Measurements from ENCODE around the gene NMRAL1. TPM values are rescaled to one million over a fixed set of nuclear protein-coding genes. Genes with fewer than 3 reads are reported as not detected.

Gene NMRAL1
- polyA plus RNA-seq, 3 donors, result 45.0 to 49.8 (median 48.8) TPM

DNA sequence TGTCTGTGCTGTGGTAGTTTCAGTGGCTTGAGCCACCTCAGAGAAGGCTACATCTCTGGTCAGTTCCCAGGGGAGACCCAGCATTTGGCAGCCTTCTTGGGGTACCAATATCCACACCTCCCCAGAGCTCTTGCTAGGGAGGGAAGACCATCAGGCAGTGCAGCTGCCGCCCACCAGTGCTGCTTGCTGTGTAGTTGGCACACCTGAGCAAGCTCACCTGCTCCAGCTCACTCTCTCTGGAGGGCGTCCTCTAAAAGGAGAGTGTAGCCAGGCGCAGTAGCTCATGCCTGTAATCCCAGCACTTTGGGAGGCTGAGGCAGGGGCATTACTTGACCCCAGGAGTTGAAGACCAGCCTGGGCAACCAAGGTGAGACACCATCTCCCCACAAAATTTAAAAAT, 34.4 kb upstream of the NMRAL1 start:
- no peak for DNase-seq

DNA sequence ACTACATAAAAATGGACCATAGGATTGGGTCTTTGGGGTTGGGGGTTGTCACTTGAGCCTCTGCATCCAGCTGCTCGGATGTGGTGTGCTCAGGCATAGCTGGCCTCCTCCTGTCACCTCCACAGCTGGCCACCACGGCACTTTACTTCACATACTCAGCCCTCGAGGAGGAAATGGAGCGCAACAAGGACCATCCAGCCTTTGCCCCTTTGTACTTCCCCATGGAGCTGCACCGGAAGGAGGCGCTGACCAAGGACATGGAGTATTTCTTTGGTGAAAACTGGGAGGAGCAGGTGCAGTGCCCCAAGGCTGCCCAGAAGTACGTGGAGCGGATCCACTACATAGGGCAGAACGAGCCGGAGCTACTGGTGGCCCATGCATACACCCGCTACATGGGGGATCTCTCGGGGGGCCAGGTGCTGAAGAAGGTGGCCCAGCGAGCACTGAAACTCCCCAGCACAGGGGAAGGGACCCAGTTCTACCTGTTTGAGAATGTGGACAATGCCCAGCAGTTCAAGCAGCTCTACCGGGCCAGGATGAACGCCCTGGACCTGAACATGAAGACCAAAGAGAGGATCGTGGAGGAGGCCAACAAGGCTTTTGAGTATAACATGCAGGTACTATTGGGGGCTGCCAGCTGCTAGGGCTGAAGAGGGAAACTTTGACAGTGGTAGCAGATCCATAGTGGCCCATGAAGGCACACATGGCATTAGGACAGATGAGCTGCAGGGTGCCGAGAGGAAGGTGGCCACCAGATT, 33.3 kb upstream of the NMRAL1 start:
- DNase-seq, result no peak

DNA sequence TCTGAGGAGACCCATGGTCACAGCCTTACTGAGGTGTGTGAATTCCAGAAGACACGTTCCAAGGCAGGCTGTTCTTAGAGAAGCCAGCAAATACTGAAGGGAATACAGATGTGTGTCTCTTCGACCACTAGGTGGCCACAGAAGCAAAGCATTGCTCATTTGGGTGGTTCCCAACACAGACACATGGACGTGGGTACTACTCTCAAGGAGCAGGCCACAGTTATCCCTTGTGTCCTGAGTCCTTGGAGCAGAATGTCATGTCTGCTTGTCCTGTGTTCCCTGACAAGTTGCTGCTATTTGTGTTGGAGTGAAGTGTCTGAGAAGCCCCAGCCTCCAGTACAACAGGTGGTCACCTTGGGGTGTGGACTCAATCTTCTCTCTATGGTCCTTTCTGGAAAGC, 32.0 kb upstream of the NMRAL1 start:
- peak; percentile 66 for DNase-seq

DNA sequence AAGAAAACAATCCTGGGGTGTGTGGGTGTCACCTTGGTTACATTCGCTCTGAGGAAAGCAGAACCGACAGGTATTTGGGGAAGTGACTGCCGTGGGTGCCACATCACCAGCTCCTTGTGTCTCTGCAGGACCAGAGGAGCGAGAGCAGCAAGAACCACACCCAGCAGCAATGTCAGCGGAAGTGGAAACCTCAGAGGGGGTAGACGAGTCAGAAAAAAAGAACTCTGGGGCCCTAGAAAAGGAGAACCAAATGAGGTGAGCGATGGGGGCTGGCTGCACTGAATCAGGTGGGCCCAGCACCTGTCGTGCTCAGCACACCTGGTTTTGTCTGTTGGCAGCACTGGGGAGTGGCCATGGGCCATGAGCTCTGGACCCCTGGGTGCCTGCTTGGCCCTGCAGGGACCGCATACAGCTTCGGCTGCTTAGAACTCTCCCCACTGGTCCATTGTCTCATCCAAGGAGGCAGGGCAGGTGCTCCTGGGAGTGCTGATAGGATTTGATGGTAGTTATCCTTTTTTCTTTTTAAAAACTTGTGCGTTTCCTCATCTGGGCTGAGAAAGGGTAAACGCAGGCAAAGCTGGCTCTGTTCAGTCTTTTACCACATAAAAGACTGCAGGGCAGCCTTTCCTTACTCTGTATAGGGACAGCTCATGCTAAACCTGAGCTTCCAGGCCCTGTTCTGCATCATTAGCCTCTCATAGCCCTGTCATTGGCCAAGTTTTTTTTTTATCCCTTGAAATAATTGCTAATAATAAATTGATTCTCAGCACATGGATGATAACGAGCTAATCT, 31.1 kb upstream of the NMRAL1 start:
- no peak for DNase-seq

DNA sequence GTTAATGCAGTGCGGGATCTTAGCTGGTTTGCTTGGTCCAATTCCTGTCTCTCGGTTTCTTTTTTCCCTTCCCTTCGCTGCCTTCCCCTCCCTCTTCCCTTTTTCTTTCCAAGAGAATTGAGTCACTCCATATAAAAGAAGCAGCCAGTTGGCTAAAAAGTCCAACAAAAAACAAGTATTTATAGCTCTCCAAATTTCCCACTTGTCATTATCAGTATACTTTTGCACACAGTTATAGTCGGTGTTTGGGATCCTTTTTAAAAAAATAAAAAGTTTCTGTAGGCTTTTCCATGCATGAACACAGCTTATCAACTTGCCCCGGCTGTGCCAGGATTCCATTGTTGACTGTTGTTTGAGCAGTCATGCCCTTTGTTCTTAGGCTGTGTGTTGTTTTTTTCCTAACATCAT, 26.6 kb upstream of the NMRAL1 start:
- DNase-seq, result no peak

DNA sequence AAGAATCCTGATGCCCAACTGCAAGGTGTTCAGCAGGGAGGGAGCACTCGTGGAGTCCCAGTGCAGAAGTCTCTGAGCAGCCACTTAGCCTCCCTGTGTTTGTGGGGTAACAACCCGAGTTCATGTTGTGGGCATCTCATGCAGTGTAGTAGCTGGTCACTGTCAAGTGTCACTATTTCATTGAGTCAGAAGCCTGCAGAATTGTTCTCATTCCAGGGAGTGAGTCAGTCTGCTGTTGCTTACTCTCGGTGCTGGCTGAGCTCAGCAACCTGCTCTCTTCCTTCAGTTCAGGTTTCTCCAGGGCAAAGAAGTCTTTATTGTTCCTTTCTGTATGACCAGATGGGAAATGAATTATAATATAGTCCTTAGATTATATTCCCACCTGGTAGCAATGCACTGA, 25.8 kb upstream of the NMRAL1 start:
- DNase-seq, result no peak

DNA sequence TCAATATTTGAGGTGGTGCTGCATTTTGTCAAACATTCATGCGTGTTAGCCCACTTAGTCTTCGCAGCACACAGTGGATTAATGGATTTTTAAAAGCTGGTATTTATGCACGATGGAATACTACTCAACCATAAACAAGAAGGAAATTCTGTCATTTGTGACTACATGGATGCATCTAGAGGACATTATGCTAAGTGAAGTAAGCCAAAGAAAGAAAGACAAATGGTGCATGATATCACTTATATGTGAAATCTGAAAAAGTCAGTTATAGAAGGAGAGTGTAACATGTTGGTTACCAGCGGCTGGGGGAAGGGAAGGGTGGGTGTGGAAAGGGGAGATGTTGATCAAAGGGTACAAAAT, 24.8 kb upstream of the NMRAL1 start:
- DNase-seq, result no peak

DNA sequence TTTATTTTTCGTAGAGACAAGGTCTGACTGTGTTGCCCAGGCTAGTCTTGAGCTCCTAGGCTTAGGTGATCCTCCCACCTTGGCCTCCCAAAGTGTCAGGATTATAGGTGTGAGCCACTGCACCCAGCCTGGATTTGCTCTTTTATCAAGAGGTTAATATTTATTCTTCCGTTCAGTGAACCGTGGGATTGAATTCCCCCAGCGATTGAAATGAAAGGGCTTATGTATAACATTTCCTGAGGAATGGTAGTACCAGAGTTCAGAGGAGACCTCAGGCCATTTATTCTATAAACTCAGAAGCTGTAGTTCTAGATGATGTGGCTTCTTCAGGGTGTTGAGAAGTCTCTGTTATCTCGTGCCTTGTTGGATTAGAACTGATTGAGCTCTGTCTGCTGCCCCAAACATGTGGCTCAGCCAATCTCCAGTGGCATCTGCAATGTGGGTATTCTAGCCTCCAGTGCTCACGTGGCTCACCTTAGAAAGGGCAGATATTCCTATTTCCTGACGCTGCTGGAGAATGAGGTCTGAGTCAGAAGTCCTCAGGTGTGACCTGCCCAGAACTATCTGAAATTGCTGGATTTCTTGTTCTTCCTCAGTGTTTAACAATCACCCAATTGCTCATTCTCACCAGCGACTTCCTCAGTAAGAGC, 24.2 kb upstream of the NMRAL1 start:
- no peak for DNase-seq

DNA sequence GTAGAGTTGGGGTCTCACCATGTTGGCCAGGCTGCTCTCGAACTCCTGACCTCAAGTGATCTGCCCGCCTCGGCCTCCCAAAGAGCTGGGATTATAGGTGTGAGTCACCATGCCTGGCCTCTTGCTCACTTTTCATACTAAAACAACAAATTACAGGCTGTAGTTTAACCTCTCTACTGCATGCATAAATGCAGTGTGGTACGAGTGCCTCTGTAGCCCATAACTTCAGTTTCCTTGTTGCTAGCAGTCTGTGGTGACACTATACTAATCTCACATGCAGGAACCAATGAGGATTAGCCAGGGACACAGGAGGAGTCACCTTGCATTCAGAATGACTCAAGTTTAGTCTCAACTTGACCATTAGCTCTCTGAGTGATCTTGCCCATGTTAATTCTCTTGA, 21.9 kb upstream of the NMRAL1 start:
- DNase-seq, result no peak

DNA sequence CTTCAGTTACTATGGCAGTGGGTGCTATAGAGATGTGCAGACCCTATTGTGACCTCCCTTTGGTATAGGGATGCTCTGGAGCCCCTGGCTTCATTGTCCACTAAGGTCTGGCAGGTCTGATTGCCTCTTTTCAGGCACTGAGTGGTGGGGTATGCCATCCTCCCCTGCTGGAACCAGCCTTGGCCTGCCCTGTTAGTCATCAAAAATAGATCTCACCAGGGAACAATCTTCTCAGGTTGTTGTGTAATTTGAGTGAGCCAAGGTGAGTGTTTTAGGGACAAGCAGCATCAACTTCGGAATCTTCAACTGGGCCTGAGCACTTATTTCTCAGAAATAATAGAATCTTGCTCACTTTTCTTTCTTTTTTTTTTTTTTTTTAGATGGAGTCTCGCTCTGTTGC, 21.3 kb upstream of the NMRAL1 start:
- DNase-seq, result no peak

DNA sequence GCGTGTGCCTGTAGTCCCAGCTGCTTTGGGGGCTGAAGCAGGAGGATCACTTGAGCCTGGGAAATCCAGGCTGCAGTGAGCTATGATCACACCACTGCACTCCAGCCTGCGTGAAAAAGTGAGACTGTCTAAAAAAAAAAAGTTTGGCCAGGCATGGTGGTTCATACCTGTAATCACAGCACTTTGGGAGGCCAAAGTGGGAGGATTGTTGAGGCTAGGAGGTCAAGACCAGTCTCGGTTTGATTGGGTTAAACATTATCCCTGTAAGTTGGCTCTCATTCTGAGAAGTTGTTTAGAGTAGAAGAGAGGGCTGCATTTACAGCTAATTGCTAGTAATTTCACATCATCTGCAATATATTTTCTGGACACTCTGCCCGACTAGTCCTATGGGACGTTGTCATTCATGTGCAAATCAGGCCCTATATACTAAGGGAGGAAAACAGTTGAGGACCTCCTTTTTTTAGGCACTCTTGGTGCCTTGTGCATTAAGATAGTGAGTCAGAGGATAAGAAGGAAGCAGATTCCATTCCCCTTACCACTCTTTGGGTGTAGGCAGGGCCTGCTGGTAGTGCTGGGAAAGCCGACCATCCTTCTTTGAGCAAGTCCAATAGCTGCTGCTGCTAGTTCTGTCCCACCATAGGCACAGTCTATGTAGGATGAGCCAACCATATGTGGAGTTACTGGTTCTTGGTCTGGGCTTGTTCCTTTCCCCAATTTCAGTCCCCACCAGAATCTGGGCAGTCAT, 20.5 kb upstream of the NMRAL1 start:
- no peak for DNase-seq

DNA sequence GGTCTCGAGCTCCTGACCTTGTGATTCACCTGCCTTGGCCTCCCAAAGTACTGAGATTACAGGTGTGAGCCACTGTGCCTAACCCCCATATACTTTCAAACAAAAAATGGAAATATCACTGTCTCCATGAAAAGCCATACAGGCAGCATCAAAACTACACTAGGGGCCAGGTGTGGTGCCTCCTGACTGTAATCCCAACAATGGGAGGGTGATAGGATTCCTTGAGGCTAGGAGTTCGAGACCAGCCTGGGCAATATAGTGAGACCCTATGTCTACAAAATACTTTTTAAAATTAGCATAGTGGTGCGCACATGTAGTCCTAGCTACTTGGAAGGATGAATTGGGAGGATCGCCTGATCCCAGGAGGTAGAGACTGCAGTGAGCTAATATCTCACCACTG, 17.5 kb upstream of the NMRAL1 start:
- no peak for DNase-seq

DNA sequence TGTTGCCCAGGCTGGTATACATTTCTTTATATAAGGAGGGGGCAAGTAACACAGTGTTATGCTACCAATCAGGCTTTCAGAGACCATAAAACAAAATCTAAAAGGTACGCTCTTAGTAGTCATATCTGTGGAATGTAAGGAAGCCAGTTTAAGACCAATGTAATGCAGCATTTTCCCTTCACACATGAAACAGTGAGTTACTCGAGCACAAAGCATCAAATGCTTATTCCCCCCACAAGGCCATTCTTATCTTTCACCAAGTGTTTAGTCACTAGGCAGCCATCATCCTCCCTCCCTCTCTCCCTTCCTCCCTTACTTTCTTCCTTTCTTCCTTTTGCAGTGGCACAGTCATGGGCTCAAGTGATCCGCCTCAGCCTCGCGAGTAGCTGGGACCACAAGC, 14.6 kb upstream of the NMRAL1 start:
- DNase-seq, result no peak

DNA sequence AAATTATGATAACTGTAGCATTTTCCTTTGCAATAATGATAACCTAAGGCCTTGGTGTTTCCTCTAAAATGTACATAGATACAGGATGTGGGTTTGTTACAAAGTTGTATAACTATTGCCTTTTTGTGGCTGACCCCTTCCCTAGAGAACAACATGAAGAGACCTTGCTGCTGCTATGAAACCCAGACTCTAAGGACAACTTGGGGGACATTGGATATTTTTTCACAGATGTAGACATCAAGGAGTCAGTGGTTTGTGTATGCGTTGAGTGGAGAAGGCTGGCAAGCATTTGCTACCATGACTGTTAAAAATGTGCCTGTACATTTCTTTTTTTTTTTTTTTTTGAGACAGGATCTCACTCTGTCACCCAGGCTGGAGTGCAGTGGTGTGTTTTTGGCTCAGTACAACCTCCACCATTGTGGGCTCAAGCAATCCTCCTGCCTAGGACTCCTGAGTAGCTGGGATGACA, 14.1 kb upstream of the NMRAL1 start:
- DNase-seq, result no peak

DNA sequence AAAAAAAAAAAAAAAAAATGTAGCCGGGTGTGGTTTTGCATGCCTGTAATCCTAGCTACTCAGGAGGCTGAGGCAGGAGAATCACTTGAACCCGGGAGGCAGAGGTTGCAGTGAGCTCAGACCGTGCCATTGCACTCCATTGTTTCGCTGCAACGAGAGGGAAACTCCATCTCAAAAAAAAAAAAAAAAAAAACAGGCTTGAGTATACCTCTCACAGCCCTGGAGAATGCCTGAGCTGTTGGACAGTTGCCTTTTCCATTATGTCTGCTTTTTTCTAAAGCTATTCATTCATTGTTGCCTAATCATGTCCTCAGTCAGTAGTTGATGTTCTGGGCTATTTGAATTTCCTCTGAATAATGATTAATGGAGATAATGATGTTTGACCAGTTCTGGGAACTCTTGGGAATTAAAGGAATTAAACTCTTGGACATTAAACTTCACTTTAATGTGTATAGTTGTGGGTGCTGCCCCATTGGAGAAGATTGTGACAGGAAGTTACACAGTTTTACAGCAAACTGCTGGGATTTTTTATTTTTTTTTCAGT, 13.6 kb upstream of the NMRAL1 start:
- no peak for DNase-seq

DNA sequence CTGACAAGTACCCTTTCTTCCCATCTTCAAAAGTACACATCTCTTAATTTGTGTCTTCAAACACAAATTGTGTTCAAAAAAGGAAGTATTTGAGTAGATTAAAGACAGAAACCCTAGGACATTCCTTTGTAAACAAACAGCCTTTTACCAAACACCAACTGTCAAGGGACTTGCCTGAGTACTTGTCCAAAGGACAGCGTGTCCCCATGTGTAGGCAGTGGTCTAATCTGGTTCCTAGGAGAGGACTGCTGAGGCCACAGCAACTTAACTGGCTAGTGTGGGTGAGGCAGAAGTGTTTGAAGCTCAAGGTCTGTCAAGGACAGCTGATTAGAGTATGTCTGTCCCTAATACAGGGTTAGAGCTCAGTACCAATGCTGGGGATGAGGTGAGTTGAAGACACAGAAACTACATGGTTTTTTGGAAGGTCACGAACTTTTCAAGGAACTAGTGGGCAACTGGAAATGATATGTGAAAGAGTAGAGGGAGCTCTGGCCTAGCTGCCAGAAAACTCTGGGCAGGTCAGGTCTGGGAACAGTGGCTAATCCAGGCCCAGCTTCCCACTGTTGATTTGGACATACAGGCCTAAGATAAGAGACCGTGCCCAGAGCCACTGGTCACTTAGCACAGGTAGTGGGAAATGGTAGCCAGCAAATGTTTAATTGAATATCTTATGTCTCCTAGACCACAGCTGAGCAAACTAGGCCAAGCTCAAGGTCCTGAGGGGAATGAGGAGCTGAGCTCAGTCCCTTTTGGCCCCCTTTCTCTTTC, 11.9 kb upstream of the NMRAL1 start:
- no peak for DNase-seq

DNA sequence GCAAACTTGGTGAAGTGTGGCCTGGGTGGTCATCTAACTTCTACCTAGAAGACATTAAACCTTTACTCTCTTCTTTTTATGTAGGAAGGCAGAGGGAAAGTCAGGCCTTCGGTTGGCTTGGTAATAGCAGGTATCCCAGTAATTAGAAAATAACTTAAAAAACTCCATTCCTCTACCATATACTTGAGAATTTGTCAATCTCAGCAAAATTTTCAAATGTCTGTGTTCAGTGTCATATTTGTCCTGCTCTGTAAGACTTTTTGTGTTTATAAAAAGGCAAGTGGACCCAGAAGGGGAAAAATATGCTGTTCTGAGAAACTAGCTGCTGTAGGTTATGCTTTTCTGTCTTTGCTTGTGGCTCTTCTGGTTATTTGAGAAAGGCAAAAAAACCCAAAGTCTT, 7.5 kb upstream of the NMRAL1 start:
- DNase-seq, result no peak

DNA sequence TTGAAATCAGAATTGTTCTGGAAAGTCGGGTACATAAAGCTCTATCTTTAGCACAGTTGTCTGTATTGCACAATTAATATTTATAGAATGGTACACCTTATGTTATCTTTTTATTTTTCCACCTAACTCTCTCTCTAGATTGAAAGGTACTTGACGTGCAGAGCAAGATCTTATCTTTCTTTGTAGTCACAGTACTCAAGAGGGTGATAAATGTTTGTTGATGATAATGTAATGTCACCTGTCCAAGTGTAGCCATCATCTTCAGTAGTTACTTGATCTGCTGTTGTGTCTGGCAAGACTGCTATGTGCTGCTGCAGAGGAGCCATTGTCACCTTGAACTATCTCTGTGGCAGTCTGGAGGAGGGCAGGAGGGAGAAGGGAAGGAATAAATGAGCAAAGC, 7.1 kb upstream of the NMRAL1 start:
- DNase-seq, result no peak

DNA sequence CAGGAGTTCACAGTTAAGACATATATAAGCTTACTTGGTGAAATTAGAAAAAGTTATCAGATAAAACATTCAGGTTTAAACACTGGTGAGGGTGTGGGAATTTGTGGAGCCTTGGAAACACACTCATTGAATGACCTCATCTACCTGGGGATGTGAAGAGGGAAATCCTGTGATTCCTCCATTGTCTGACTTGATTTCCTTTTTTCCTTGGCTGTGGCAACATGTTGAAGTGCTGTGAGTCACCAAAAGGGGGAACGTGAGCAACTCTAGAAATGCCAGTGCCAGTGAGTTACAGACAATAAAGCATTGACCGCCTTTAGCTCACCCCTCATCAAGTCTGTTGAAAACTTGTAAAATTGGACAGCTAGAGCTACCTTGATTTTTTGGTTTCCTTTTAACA, 3.5 kb upstream of the NMRAL1 start:
- DNase-seq, result no peak

DNA sequence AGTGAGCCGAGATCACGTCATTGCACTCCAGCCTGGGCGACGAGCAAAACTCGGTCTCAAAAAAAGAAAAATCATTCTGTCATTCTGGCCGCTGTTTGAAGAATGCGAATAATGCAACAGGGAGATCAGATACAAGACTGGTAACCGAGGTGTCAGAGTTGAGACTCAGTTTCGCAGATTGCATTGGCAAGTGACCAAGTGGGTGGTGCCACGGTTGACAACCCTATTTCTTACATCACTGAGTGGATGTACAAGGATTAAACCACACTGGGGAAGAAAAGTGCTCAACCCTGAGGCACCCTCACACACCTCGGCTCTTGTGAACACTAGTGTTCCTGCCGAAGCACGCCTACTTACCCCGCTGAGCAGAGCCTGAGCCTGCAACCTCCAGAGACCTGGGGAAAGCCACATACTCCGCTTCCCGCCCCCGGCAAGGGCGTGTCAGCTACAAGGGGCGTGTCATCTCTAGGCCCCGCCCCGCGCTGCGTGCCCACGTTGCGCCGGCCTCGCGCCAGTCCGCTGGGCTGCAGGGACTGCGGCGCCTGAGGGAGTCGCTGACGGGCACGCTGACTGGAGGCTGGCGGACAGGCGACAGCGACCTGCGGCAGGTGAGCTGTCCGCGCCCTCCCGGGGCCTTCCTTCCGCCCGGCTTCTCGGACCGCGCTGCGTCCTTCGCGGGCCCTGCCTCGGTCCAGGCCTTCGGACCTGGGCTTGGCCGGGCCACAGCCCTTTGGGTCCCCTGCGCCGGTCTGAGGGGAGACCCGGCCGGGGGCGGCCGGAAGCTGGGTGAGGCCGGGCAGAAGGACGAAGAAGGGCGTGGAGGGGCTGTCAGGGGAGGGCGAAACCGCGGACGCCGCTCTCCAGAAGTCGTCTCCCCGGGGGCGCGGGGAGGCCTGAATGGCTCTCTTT, 1.7 kb upstream of the NMRAL1 start, which contains the start of gene HMOX2:
Gene HMOX2, plus strand, starts transcription at position 519 of the 909 bp plus-strand sequence. CDS start 29,127 bp downstream, outside the sequence.
- DNase-seq, result peak; percentile 88
